ENCODE results near the gene PTPRG.

- TF ChIP-seq CTCF (IDR thresholded peaks at IDR 0.05; ENCODE audit: insufficient read depth, low read depth, low read length) (no peak), EZH2 (IDR thresholded peaks at IDR 0.05; ENCODE audit: insufficient read depth, low read length) (no peak)
Measured at GRCh38 chr3:61832375-61833229, 271.2 kb downstream of the PTPRG start.
